Measurements from ENCODE around the gene BICD2. TPM values are rescaled to one million over a fixed set of nuclear protein-coding genes. Genes with fewer than 3 reads are reported as not detected.

BICD2 gene
- total and polyA plus RNA-seq, 10 of the 15 experiments (the other 5 are each of a cell fraction or from before 2014, with no cell fraction given) = 5.3 to 25.5 (median 14.4) TPM

- Histone ChIP-seq H2AFZ (ENCODE audit: control insufficient read depth, low read depth, low read length) (no peak overlapping the region), H3K36me3 (ENCODE audit: control insufficient read depth in 2 of 2, insufficient read depth in 2 of 2, low read length in 1 of 2) (no peaks in the 10 kb centered on the region), H3K9ac (ENCODE audit: control insufficient read depth, insufficient read depth, low read length) (no peak overlapping the region), H3K4me3 (no peak overlapping the region), H3K27ac (ENCODE audit: control insufficient read depth, insufficient read depth) (no peak overlapping the region), H3K9me3 (replicated peaks; ENCODE audit: control insufficient read depth, insufficient read depth, low read length) (peaks cover 3% of the 10 kb centered on the region; the same call in 1 of the 3 replicates), H4K20me1 (ENCODE audit: control insufficient read depth, insufficient read depth) (no peaks in the 10 kb centered on the region), H3K4me1 (ENCODE audit: control insufficient read depth, insufficient read depth, low read length) (peaks cover 8% of the 10 kb centered on the region), H3K4me2 (ENCODE audit: control insufficient read depth, insufficient read depth) (no peak overlapping the region), H3K27me3 (replicated peaks in 1 of 2; ENCODE audit: control insufficient read depth in 2 of 2, insufficient read depth in 2 of 2, low read length in 1 of 2) (no peaks in the 10 kb centered on the region; a peak in 1 of 4 replicates), H3K79me2 (ENCODE audit: control insufficient read depth, insufficient read depth, low read length) (no peaks in the 10 kb centered on the region)
- ChIA-PET SMC1A (ENCODE audit: uncharacterized antibody, unreplicated experiment) (interaction anchor here (0.7 kb wide), 1 partner anchor 14 kb away, joined by 3 read pairs; no protein-coding TSS in a partner anchor), CTCF (interaction anchor here (1.0 to 1.2 kb wide), 2 partner anchors 9 to 17 kb away, joined by 3 to 4 read pairs; no protein-coding TSS in a partner anchor), RAD21 (ENCODE audit: unreplicated experiment) (no interaction called here), POLR2A (no interaction called here)
- ATAC-seq = no peak
- 54% methylated on average over 1 of the region's 1 CpG for WGBS (ENCODE audit: insufficient coverage, insufficient replicate concordance, low lambda C conversion rate, missing lambda C conversion rate)
- no peak for FAIRE-seq
- TF ChIP-seq TCF3 (IDR thresholded peaks at IDR 0.05; ENCODE audit: borderline replicate concordance, insufficient read depth, low read depth, low read length) = no peak
- no peak for TF ChIP-seq MAX (IDR thresholded peaks at IDR 0.05; ENCODE audit: low read depth, low read length)
- TF ChIP-seq, protein P1, sequence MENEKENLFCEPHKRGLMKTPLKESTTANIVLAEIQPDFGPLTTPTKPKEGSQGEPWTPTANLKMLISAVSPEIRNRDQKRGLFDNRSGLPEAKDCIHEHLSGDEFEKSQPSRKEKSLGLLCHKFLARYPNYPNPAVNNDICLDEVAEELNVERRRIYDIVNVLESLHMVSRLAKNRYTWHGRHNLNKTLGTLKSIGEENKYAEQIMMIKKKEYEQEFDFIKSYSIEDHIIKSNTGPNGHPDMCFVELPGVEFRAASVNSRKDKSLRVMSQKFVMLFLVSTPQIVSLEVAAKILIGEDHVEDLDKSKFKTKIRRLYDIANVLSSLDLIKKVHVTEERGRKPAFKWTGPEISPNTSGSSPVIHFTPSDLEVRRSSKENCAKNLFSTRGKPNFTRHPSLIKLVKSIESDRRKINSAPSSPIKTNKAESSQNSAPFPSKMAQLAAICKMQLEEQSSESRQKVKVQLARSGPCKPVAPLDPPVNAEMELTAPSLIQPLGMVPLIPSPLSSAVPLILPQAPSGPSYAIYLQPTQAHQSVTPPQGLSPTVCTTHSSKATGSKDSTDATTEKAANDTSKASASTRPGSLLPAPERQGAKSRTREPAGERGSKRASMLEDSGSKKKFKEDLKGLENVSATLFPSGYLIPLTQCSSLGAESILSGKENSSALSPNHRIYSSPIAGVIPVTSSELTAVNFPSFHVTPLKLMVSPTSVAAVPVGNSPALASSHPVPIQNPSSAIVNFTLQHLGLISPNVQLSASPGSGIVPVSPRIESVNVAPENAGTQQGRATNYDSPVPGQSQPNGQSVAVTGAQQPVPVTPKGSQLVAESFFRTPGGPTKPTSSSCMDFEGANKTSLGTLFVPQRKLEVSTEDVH (IDR thresholded peaks at IDR 0.05; ENCODE audit: low read depth, partially characterized antibody) = no peak
- TF ChIP-seq RB1 (IDR thresholded peaks at IDR 0.05; ENCODE audit: borderline replicate concordance) = no peak
- TF ChIP-seq PAX8 (IDR thresholded peaks at IDR 0.05) = no peak
- no peak for TF ChIP-seq HCFC1 (IDR thresholded peaks at IDR 0.05; ENCODE audit: low read length)
- BruUV-seq (replicated peaks) = no TSS peak
- in situ Hi-C loops (cut with MboI) = no loop called here
- no peak for DNase-seq (ENCODE audit: low read depth, low spot score)
- intact Hi-C loops (cut with micrococcal nuclease; ENCODE audit: unreplicated experiment) = no loop called here
Measured at GRCh38 chr9:92774274-92774673, 9.6 kb upstream of the BICD2 start.
